Loucy (cell line): Measurements from ENCODE around the gene ABHD17A.

Experiments
- CTCF ChIP-seq: fragments of 200-600 bp; sonication (generic); conservative IDR thresholded peaks from 2 replicates; pipeline ENCODE4 v1.5.1; 2014; ENCODE audit warnings: mild to moderate bottlenecking, antibody characterized with exemption, low read length
- EZH2phosphoT487 ChIP-seq: fragments of 200-600 bp; IDR thresholded peaks from 2 replicates; pipeline ENCODE4 v1.6.1; 2018; ENCODE audit warnings: antibody characterized with exemption, mild to moderate bottlenecking, moderate library complexity, borderline replicate concordance

GRCh38 chr19:1921326-1921725 lies 36.0 kb upstream of the ABHD17A start:
- no peak for TF ChIP-seq CTCF
- no peak for TF ChIP-seq EZH2phosphoT487
